ENCODE results near the gene SSH3.

- TF ChIP-seq RCOR1 (IDR thresholded peaks at IDR 0.05; ENCODE audit: insufficient replicate concordance, low read length) (no peak), CTCF (conservative IDR thresholded peaks at IDR 0.05; ENCODE audit: low read depth, low read length) (no peak), CEBPB (IDR thresholded peaks at IDR 0.05; ENCODE audit: low read depth, low read length) (no peak), POLR2A (IDR thresholded peaks at IDR 0.05; ENCODE audit: low read depth, low read length) (no peak), MXI1 (IDR thresholded peaks at IDR 0.05; ENCODE audit: borderline replicate concordance, low read depth, low read length) (peak; percentile 34; the same call in 1 of the 2 replicates)
Observed at GRCh38 chr11:67266449-67267187, 36.7 kb upstream of the SSH3 start, which contains the start of gene GRK2.
